Keratinocyte (primary cell): ENCODE data around the gene HBZ. TPM values are rescaled to one million over a fixed set of nuclear protein-coding genes. Genes with fewer than 3 reads are reported as not detected.
"Not testable (repeated sequence)": the region's sequence is repeated elsewhere in the genome, so short reads cannot be mapped to it uniquely, and the experiment has no call there.

Experiments used
- DNase-seq: peaks from one replicate; pipeline ENCODE4 v3.0.0-alpha.2; 2011; ENCODE audit warnings: low read depth, missing footprints, low spot score
- FAIRE-seq: peaks from 2 replicates; lab custom pipeline; 2011; peaks lifted over from hg19 to GRCh38; lab: Jason Lieb, UNC
- H2AFZ ChIP-seq: 2 replicates; pipeline ENCODE4 v1.6.0; 2012; ENCODE audit warnings: low read length, control low read depth, inconsistent platforms; ENCODE audit not compliant: control insufficient read depth
- H3K27ac ChIP-seq: 2 replicates; pipeline ENCODE4 v1.5.1; 2011; ENCODE audit warnings: low read length; ENCODE audit not compliant: control insufficient read depth, insufficient read depth
- H3K27me3 ChIP-seq: 3 replicates; pipeline ENCODE4 v1.6.0; 2011; ENCODE audit warnings: low read length; ENCODE audit not compliant: control insufficient read depth, insufficient read depth; ENCODE audit errors: extremely low read depth
- H3K36me3 ChIP-seq, 2 experiments: 2 replicates in 1 of 2; 3 replicates in 1 of 2; pipeline ENCODE4 v1.5.1; 2011; ENCODE audit warnings: low read length in 2 of 2, mild to moderate bottlenecking in 1 of 2; ENCODE audit not compliant: control insufficient read depth in 2 of 2, insufficient read depth in 2 of 2; ENCODE audit errors: extremely low read depth in 1 of 2
- H3K4me1 ChIP-seq: 3 replicates; pipeline ENCODE4 v1.5.1; 2011; ENCODE audit warnings: low read length; ENCODE audit not compliant: control insufficient read depth, insufficient read depth; ENCODE audit errors: extremely low read depth
- H3K4me2 ChIP-seq: 3 replicates; pipeline ENCODE4 v1.6.0; 2011; ENCODE audit warnings: low read depth, low read length; ENCODE audit not compliant: control insufficient read depth, insufficient read depth; ENCODE audit errors: extremely low read depth
- H3K4me3 ChIP-seq, 3 experiments: fragments of 200-600 bp in 1 of 3; sonication (generic) in 1 of 3; 2 replicates in 2 of 3; 3 replicates in 1 of 3; pipeline ENCODE4 v1.5.1; 2011 to 2016; ENCODE audit warnings: low read length in 3 of 3, mild to moderate bottlenecking in 3 of 3, control low read depth in 2 of 3, inconsistent platforms in 1 of 3, low read depth in 1 of 3, mixed read lengths in 1 of 3, mixed run types in 1 of 3, moderate library complexity in 1 of 3; ENCODE audit not compliant: control insufficient read depth in 2 of 3, insufficient read depth in 2 of 3; ENCODE audit errors: extremely low read depth in 1 of 3
- H3K79me2 ChIP-seq: 2 replicates; pipeline ENCODE4 v1.6.0; 2012; ENCODE audit warnings: low read length; ENCODE audit not compliant: control insufficient read depth, insufficient read depth
- H3K9ac ChIP-seq: 3 replicates; pipeline ENCODE4 v1.6.0; 2011; ENCODE audit warnings: low read length; ENCODE audit not compliant: control insufficient read depth, insufficient read depth; ENCODE audit errors: extremely low read depth
- H3K9me1 ChIP-seq: 3 replicates; pipeline ENCODE4 v1.6.0; 2011; ENCODE audit warnings: low read length; ENCODE audit not compliant: control insufficient read depth, insufficient read depth; ENCODE audit errors: extremely low read depth
- H3K9me3 ChIP-seq: 2 replicates; pipeline ENCODE4 v1.5.1; 2012; ENCODE audit warnings: low read depth, low read length; ENCODE audit not compliant: control insufficient read depth
- H4K20me1 ChIP-seq: 3 replicates; pipeline ENCODE4 v1.6.0; 2011; ENCODE audit warnings: low read length; ENCODE audit not compliant: control insufficient read depth, insufficient read depth; ENCODE audit errors: extremely low read depth
- EZH2 ChIP-seq: IDR thresholded peaks from one replicate; pipeline ENCODE4 v1.6.1; 2012; ENCODE audit warnings: inconsistent platforms, mild to moderate bottlenecking, low read length, moderate library complexity
- dilution Hi-C: fragments of 300-500 bp; cut with MboI; formaldehyde crosslinking; loops from one replicate; pipeline ENCODE4 v1.7.0; 2020; ENCODE audit warnings: low sequenced_read_pairs; ENCODE audit not compliant: extremely low pct_ligation_motif_present
- polyA plus RNA-seq, 5 experiments: library from polyadenylated mRNA; depleted of rRNA in 3 of 5; stranded (reverse) in 3 of 5; stranded (forward) in 1 of 5; unstranded in 1 of 5; fragments of >200 nt; gene quantifications; 1 replicate in 1 of 5; 2 replicates in 3 of 5; 3 replicates in 1 of 5; pipeline versions ENCODE4 v1.2.1 to v1.2.3, GENCODE V29; 2011 to 2012; ENCODE audit warnings: missing spikeins in 2 of 5, low read depth in 1 of 5, low replicate concordance in 1 of 5
- TF ChIP-seq, protein P1 (sequence below), 3 experiments: IDR thresholded peaks in 1 of 3; conservative IDR thresholded peaks in 1 of 3; optimal IDR thresholded peaks in 1 of 3; 2 replicates in 2 of 3; 3 replicates in 1 of 3; pipeline versions ENCODE3 to v1.5.1; 2011; ENCODE audit warnings: low read length in 3 of 3, mild to moderate bottlenecking in 3 of 3, moderate library complexity in 2 of 3, control low read depth in 1 of 3, inconsistent platforms in 1 of 3; ENCODE audit not compliant: insufficient read depth in 2 of 3; ENCODE audit errors: extremely low read depth in 1 of 3

The HBZ gene
- polyA plus RNA-seq, 1 donor (not counting 4 experiments of a cell fraction or from before 2014, with no cell fraction given): not detected

DNA sequence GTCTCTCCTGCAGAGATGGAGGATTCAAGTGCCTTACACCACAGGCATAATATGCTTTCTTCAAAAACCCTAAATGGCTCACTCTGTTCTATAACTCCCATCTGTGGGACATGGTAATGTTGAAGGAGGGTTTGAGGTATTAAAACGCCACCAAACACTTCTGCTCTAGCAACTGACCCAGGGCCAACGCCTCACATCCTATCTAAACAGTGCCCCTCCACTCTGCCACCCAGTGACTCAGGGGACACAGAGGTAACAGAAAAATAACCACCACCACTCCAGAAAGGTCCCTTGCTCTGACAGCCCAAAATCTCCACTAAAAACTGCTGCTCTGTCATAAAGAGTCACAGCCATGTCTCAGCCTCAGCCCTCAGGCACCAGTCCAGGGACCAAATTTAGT is 31.7 kb upstream of the HBZ start:
- H2AFZ ChIP-seq: no peak overlapping the region
- no peak overlapping the region for H3K9ac ChIP-seq
- peaks cover 9 to 13% of the 10 kb centered on the region in 2 experiments for H3K36me3 ChIP-seq
- FAIRE-seq (no peak), DNase-seq (no peak)
- no peaks in the 10 kb centered on the region for H3K9me1 ChIP-seq
- H3K27me3 ChIP-seq: no peaks in the 10 kb centered on the region
- no peaks in the 10 kb centered on the region for H3K9me3 ChIP-seq
- no peak overlapping the region for H3K27ac ChIP-seq
- H3K4me3 ChIP-seq: no peak overlapping the region
- dilution Hi-C loops: no loop called here
- H3K4me1 ChIP-seq: no peaks in the 10 kb centered on the region
- H4K20me1 ChIP-seq: peaks cover 5% of the 10 kb centered on the region
- H3K4me2 ChIP-seq: no peak overlapping the region
- no peaks in the 10 kb centered on the region for H3K79me2 ChIP-seq
- no peak for TF ChIP-seq EZH2
- TF ChIP-seq, protein P1, sequence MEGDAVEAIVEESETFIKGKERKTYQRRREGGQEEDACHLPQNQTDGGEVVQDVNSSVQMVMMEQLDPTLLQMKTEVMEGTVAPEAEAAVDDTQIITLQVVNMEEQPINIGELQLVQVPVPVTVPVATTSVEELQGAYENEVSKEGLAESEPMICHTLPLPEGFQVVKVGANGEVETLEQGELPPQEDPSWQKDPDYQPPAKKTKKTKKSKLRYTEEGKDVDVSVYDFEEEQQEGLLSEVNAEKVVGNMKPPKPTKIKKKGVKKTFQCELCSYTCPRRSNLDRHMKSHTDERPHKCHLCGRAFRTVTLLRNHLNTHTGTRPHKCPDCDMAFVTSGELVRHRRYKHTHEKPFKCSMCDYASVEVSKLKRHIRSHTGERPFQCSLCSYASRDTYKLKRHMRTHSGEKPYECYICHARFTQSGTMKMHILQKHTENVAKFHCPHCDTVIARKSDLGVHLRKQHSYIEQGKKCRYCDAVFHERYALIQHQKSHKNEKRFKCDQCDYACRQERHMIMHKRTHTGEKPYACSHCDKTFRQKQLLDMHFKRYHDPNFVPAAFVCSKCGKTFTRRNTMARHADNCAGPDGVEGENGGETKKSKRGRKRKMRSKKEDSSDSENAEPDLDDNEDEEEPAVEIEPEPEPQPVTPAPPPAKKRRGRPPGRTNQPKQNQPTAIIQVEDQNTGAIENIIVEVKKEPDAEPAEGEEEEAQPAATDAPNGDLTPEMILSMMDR (optimal IDR thresholded peaks at IDR 0.05 in 1 of 3, IDR thresholded peaks at IDR 0.05 in 1 of 3, conservative IDR thresholded peaks at IDR 0.05 in 1 of 3; ENCODE audit: extremely low read depth in 1 of 3, insufficient read depth in 2 of 3, low read length in 3 of 3): no peak

DNA sequence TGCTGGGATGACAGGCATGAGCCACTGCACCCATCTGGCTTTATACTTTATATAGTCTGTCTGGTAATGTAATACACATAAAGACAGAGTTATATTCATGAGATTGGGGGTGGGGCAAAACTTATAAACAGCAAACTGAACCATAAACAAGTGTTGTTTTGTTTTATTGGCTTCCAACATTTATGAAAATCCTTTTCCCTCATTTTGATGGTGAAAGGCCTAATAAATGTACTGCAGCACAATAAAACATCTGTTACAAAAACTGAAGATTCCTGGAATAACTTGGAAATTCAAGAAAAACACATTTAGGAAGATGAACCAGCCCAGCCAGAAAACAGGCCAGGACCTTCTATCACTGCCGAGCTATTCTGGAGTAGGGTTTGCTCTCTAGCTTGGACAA is 30.1 kb upstream of the HBZ start:
- Histone ChIP-seq H4K20me1 (peaks cover 5% of the 10 kb centered on the region), H3K4me2 (no peak overlapping the region), H3K27ac (no peak overlapping the region), H3K4me3 (no peak overlapping the region), H3K36me3 (peaks cover 8% of the 10 kb centered on the region in 2 experiments), H3K9me1 (no peaks in the 10 kb centered on the region), H3K9ac (no peak overlapping the region), H2AFZ (no peak overlapping the region), H3K9me3 (no peaks in the 10 kb centered on the region), H3K4me1 (no peaks in the 10 kb centered on the region), H3K79me2 (no peaks in the 10 kb centered on the region), H3K27me3 (no peaks in the 10 kb centered on the region)
- TF ChIP-seq, protein P1 (optimal IDR thresholded peaks at IDR 0.05 in 1 of 3, IDR thresholded peaks at IDR 0.05 in 1 of 3, conservative IDR thresholded peaks at IDR 0.05 in 1 of 3; ENCODE audit: extremely low read depth in 1 of 3, insufficient read depth in 2 of 3, low read length in 3 of 3): no peak
- no peak for TF ChIP-seq EZH2
- DNase-seq (no peak), FAIRE-seq (no peak)
- dilution Hi-C loops: no loop called here

DNA sequence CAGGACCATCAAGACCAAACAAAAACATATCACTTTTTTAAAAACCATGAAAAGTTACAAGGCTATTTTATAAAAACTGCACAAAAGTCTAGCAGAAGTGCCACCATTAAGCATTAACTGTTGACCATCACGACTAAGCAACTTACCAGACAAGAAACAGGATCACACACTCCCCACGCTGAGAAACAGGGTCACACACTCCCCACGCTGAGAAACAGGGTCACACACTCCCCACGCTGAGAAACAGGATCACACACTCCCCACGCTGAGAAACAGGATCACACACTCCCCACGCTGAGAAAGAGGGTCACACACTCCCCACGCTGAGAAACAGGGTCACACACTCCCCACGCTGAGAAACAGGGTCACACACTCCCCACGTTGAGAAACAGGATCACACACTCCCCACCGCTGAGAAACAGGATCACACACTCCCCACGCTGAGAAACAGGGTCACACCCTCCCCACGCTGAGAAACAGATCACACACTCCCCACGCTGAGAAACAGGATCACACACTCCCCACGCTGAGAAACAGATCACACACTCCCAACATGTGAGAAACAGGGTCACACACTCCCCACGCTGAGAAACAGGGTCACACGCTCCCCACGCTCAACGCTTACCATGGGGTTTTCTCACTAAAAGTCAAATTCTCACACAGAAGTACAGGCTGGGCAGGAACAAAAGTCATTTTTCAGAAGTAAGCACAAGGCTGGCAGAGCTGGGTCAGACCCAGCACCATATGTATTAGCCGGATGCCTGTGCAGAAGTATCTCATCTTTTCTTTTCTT is 28.7 kb upstream of the HBZ start:
- H3K27me3 ChIP-seq, dilution Hi-C loops, FAIRE-seq: not testable (repeated sequence)

More for the DNA sequence above, 28.7 kb upstream of the HBZ start:
- H3K9me3 ChIP-seq, H3K27ac ChIP-seq, H3K4me1 ChIP-seq, H3K9ac ChIP-seq, H3K36me3 ChIP-seq, H3K79me2 ChIP-seq, DNase-seq, H3K4me3 ChIP-seq, H4K20me1 ChIP-seq, H2AFZ ChIP-seq, H3K9me1 ChIP-seq, H3K4me2 ChIP-seq: not testable (repeated sequence)
